GM21619 (cell line): ENCODE measurements around the gene NCAN.
"Not testable (repeated sequence)": the region's sequence is repeated elsewhere in the genome, so short reads cannot be mapped to it uniquely, and the experiment has no call there.

ENCODE experiments used
- ATAC-seq: cut with Tn5 transposase; IDR thresholded peaks from one replicate; pipeline ENCODE4 v1.9.1; 2021; ENCODE audit not compliant: unreplicated experiment

Gene NCAN

DNA sequence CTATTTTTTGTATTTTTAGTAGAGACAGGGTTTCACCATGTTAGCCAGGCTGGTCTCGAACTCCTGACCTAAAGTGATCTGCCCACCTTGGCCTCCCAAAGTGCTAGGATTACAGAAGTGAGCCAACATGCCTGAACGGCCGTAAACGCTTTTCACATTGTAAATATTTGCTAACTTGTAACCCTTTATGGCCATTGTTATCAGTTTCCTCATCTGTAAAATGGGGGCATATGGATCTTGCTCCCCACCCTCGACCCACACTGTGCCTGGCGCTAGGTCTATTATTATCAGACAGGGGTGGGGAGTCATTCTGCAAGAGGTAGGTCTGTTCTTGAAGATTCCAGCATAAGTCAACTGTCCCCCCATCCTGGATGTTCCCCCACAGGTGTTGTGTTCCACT lies 11.9 kb downstream of the NCAN start:
- ATAC-seq: no peak

DNA sequence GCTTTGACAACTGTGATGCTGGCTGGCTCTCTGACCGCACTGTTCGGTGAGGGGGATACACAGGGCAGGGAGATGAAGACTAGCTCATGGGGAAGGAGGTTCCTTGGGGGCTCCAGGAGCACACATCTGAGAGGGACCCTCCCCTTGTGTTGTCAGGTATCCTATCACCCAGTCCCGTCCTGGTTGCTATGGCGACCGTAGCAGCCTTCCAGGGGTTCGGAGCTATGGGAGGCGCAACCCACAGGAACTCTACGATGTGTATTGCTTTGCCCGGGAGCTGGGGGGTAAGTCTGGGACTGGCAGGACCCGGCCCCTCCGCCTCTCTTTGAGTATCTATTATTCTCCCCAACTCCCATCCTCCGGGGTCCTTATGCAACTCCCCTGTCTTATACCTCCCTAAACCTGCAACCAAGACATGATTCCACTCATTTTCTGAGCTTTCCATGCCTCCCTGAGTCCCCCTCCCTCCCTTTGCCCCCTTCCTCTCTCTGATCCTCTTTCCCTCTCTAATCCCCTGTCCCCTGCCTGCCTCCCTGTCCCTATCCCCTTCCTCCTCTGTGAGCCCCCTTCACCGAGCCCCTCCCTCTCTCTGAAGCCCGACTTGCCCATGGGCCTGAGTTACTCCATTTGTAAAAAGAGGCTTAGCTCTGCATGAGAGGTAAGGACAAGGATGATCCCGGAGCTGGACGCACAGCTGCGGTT lies 12.5 kb downstream of the NCAN start:
- no peak for ATAC-seq

DNA sequence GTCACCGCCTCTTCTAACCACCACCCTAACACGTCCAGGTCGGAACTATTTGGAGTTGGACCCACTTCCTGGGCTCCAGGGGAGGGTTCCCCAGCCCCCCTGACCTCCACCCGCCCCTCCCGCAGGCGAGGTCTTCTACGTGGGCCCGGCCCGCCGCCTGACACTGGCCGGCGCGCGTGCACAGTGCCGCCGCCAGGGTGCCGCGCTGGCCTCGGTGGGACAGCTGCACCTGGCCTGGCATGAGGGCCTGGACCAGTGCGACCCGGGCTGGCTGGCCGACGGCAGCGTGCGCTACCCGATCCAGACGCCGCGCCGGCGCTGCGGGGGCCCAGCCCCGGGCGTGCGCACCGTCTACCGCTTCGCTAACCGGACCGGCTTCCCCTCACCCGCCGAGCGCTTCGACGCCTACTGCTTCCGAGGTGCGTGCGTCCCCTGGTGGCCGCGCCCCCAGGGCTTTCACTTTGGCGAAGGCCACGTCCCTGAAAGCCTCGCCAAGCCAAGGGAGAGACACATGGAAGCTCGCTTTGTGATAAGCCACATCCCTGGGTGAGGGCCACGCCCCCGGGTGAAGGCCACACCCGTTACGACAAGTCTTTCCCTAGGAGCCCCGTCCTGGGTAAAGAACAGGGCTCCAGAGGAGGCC lies 13.2 kb downstream of the NCAN start:
- peak; percentile 45 for ATAC-seq

DNA sequence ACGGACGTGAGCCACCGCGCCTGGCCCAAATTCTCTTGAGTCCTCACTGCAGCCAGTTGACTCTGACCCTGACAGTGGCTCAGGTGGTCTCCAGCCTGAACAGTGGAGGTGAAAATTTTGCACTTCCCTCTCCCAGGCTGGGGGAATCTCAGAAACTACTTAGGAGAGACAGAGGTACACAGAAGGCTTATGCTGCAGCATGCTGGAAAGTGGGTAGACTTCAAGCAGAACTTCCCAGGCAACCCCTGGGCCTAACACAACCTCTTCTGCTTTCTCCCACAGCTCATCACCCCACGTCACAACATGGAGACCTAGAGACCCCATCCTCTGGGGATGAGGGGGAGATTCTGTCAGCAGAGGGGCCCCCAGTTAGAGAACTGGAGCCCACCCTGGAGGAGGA lies 14.4 kb downstream of the NCAN start:
- no peak for ATAC-seq

DNA sequence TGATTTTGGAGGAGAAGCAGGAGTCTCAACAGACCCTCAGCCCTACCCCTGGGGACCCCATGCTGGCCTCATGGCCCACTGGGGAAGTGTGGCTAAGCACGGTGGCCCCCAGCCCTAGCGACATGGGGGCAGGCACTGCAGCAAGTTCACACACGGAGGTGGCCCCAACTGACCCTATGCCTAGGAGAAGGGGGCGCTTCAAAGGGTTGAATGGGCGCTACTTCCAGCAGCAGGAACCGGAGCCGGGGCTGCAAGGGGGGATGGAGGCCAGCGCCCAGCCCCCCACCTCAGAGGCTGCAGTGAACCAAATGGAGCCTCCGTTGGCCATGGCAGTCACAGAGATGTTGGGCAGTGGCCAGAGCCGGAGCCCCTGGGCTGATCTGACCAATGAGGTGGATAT lies 14.9 kb downstream of the NCAN start:
- ATAC-seq: no peak

DNA sequence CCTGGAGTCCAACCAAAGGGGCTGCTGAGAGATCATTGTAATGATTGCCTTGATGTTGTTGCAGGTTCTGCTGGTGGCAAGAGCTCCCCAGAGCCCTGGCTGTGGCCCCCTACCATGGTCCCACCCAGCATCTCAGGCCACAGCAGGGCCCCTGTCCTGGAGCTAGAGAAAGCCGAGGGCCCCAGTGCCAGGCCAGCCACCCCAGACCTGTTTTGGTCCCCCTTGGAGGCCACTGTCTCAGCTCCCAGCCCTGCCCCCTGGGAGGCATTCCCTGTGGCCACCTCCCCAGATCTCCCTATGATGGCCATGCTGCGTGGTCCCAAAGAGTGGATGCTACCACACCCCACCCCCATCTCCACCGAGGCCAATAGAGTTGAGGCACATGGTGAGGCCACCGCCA lies 15.5 kb downstream of the NCAN start:
- ATAC-seq: no peak

DNA sequence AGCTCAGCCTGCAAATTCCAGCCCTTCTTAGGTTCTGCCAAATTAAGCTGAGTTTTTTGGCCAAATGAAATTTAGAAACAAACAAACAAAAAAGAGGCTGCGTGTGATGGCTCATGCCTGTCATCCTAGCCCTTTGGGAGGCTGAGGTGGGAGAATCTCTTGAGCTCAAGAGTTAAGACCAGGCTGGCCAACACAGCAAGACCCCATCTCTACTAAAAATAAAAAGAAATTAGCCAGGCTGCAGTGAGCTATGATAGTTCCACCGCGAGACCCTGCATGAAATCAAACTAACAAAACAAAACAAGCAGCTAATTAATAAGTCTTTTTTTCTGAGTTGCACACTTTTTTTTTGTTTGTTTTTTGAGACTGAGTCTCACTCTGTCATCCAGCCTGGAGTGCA lies 17.9 kb downstream of the NCAN start:
- ATAC-seq: no peak

DNA sequence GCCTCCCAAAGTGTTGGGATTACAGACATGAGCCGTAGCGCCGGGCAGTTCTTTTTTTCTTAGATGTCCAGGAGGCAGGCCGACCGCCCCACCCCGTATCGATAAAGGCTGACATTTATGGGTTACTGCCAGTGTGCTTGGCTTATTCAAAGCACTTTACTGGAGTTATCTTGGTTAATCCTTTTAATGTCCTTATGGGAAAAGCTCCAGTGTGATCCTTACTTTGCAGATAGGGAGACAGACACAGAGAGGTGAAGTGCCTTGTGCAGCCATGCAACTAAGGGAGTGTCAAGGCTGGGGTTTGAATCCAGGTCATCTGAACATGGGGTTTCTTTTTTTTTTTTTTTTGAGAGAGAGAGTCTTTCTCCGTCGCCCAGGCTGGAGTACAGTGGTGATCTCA lies 19.2 kb downstream of the NCAN start:
- no peak for ATAC-seq

DNA sequence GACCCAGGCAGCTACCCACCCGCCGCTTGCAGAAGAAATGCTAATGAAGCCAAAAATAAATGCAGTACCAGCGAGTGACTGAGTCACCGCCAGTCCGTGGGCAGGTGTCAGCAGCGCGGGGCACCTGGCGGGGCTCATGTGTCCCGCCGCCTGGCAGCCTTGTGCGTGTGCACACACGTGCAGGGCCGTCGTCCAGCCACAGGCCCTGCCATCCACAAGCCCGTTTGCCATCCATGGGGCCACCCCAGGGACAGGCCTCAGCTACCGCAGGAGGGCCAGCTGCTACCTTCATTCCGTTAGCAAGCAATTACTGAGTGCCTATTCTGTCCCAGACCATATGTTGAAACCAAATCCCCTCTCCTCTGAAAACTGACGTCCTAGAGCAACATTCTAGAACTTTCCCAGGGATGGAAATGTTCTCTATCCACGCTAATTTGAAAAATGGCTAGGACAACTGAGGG lies 20.5 kb downstream of the NCAN start:
- ATAC-seq: no peak

DNA sequence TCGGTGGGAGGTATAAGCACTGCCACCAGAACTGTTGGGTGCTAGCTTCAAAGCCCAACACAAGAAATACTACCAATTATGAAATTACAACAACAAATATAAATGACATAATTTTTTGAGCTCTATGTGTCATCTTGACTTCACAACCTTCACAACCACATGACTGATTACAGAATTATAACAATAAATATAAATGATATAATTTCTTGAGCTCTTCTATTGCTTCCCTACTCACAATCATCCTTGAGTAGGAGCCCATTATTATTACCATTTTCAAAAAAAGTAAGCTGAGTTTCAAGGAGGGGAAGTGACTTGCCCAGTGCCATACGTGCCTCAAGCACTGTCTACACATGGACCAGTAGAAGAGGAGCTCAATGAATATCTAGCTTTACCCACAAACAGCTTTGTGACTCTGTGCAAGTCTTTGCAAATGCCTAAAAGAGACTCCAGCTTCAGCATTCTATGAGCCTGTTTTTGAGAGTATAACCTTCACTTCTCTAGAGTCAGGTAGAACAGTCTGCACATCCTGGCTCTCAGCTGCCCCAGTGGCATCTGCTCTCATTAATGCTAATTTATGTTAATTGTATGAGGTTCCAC lies 22.6 kb downstream of the NCAN start:
- ATAC-seq: no peak

DNA sequence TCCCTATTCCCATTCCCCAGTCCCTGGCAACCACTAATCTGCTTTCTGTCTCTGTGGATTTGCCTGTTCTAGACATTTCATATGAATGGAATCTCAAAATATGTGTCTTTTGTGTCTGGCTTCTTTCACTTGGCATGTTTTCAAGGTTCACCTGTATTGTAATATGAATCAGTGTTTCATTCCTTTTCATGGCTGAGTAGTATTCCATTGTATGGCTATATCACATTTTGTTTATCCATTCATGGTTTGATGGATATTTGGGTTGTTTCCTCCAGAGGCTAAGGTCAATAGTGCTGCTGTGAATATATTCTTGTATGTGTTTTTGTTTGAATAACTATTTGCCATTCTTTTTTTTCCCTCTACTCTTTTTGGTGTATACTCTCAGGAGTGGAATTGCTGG lies 24.4 kb downstream of the NCAN start:
- ATAC-seq: no peak

DNA sequence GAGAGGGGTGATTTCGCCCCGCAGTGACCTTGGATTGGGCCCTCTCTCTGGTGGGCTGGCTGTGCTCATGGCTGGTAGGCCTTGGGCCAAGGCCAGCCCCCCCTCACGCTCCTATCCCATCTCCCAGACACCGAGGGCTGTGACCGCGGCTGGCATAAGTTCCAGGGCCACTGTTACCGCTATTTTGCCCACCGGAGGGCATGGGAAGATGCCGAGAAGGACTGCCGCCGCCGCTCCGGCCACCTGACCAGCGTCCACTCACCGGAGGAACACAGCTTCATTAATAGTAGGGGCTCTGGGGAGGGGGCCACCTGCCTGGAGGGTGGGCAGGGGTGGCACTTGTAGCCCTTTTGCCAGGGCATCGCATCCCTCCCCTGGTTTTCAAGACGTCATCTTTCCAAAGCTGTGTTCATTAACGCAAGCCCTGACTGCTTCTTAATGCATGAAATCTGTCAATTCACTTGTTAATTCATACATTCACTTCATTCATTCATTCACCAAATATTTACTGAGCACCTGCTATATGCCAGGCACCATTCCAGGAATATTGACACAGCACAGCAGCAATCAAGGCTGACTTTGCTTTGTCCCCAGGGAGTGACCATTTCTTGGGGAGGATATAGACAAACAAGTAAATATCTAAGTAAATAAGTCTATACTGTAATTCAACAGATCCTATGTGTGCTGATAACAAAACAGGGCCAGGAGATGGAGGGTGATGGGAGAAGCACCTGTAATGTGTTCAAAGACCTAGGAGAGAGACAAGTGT lies 26.6 kb downstream of the NCAN start:
- ATAC-seq: no peak

DNA sequence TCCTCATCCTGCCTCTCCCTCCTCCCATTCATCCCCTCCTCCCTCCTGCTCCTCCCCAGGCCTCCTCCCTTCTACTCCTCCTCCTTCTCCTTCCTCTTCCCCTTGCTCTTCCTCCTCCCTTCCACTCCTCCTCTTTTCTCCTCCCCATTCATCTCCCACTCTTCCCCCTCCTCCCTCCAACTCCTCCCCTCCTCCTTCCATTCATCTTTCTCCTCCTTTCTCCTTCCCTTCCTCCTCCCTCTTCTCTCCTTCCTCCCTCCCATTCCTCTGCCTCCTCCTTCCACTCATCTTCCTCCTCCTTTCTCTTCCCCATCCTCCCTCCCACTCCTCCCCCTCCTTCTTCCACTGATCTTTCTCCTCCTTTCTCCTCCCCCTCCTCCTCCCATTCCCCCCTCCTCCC lies 27.9 kb downstream of the NCAN start:
- ATAC-seq: no peak

DNA sequence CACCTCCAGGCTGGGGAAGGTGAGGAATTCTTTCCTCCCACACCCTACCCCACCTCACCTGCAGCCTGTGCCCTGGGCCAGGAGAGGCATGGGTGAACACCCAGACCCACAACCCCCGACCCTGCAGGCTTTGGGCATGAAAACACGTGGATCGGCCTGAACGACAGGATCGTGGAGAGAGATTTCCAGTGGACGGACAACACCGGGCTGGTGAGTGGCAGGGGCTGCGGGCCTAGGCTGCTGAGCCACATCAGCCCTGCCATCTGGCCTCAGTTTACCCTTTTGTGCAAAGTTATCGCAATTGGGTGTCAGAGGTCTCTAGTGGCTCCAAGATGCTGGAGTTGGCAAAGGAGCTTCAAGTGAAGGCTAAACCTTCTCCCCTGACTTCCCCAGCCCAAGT lies 28.7 kb downstream of the NCAN start:
- no peak for ATAC-seq

DNA sequence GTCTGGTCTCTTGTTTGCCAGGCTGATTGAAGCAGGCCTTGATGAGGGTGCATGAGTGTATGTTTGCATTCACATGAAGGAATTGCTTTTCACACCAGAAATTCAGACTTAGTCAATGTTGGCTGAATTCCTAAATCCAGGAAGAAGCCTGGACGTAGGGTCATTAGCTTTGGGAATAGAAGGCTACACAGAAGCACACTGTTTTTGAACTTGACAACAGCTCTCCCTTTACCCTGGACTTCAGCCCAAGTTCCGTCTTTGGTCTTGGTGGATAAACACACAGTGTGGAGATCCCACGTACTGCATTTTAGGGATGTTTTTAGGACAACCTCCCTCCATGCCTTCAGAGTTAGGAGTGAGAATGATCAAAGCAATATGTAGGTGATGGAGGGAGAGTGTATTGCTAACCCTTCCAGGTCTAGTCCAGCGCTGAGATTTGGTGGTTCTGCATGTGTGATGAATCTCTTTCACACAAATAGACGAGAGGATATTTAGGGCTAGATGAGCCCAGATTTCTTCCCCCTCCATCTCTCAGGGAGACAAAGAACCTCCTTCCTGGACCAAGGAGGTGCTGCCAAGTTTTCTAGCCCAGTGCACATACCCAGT lies 38.5 kb downstream of the NCAN start:
- no peak for ATAC-seq

DNA sequence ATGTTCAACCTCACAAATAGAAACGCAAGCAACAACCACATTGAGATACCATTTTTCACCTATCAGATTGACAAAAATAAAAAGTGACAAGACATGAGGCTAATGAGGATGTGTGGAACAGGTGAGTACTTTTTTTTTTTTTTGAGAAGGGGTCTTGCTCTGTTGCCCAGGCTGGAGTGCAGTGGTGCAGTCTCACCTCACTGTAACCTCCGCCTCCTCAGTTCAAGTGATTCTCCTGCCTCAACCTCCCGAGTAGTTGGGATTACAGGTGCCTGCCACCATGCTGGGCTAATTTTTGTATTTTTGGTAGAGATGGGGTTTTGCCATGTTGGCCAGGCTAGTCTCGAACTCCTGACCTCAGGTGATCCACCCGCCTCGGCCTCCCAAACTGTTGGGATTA lies 41.7 kb downstream of the NCAN start:
- not testable (repeated sequence) for ATAC-seq

DNA sequence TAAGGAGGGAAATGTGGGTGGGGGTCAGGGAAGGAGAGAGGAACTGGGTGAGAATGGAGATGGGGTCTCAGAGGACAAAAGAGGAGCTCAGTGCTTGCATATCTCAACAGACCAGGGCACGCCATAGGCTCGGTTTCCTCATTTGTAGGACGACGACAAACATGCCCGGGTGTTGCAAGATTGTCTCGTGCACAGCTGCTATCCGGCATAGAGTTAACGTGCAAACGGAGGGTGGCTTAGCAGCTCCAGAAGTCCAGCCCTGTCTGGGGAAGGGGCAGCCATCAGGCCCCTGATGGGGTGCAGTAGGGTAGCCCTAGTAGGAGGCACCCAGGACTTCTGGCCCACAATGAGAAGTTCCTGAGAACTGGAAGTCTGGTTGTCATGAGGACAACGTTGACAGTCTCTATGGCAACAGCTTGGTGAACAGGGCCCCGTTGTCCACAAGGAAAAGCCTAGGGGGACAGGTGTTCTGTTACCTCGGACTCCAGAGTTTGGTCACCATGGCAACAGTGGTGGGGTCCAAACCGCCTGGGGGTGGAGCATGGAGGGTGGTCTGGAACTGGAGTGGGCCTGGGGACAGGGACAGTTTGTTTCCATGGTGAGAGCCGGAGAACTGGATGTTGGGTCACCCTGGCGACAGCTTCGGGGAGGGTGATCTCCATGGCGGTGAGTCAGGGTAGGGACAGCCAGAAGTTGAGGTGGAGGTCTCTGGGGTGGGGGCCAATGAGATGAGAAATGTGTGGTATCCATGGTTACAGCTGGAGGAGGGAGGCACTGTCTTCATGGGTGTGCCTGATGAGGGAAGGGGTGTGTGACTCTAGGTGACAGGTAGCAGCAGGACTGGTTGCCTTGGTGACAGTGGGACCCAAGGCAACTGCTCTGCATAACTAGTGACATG lies 44.6 kb downstream of the NCAN start:
- no peak for ATAC-seq

DNA sequence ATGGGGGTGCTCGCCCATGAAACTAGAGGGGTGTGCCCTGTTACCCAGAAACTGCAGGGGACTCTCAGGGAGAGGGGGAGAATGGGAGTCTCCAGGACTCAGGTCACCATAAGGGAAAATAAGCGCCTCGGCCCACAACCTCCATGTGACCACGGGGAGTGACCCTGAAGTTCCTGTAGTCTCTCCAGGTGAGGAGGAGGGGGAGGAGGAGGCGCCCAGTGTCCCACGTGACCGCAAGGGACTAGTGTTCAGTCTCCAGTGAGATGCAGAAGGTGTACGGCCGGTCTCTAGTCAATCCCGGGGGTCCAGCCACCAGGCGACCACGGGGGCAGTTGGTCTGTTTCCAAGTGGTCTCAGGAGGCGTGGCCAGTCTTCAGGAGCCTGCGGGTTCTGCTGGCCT lies 45.4 kb downstream of the NCAN start:
- ATAC-seq: no peak

DNA sequence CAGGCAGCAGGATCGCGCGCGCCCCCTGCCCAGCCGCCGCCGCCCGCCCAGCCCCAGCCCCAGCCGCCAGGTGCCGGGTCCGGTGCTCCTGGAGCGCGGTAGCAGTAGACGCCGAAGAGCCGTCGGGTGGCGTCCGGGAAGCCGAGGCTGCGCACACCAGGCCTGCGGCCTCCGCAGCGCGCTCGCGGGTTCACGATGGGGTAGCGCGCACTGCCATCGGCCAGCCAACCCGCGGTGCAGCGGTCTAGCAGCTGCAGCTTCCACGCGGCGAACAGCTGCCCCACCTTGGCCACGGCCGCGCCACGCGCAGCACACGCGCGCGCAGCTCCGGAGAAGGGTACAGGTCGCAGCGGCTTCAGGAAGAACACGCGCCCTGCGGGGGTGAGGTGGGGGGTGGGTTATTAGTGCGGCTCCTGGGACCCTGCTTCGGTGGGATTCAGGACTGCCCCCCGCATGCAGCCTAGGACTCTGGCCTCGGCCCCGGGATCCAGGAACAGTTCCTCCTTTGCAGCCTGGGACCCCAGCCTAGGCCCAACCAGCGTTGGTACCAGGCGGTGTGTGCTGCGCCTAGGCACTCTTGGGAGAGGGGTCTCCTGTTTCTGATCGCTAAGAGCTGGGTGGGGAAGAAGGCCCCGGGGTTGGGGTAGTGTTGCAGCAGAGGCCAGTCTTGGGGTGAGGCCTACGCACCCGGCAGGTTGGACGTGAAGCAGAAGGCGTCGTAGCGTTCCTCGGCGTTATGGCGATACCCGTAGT lies 46.3 kb downstream of the NCAN start:
- no peak for ATAC-seq
